K562 (cell line): ENCODE measurements around the gene DROSHA. TPM values are rescaled to one million over a fixed set of nuclear protein-coding genes. Genes with fewer than 3 reads are reported as not detected.

Experiments used
- ATAC-seq: fragments of 200-7000 bp; cut with Tn5 transposase; 3 replicates; pipeline ENCODE4 v1.9.1; 2020; ENCODE audit warnings: moderate library complexity
- BruUV-seq: library from RNA; stranded (reverse); fragments of 400-500 nt; replicated peaks from 2 replicates; lab custom pipeline; 2021; lab: Mats Ljungman, UMichigan
- CTCF ChIA-PET: fragments of 300-600 bp; formaldehyde crosslinking; extraction: SDS; loops from one replicate; lab custom pipeline; 2021; ENCODE audit warnings: low intra/inter-chr PET ratio; lab: Yijun Ruan, JAX
- POLR2A ChIA-PET: fragments of 300-600, 350-650 bp; sonication (Branson Sonifier 250); formaldehyde crosslinking; extraction: SDS; loops from one replicate; lab custom pipeline; 2021; ENCODE audit warnings: antibody characterized with exemption, inconsistent platforms; lab: Yijun Ruan, JAX
- DNase-seq, 4 experiments: peaks; one replicate each; pipeline versions ENCODE4 v3.0.0 to v3.0.0-alpha.2; 2011 to 2018; ENCODE audit warnings: low spot score in 3 of 4, mixed read lengths in 3 of 4; ENCODE audit errors: extremely low read depth in 1 of 4
- FAIRE-seq: peaks from 2 replicates; lab custom pipeline; 2011; peaks lifted over from hg19 to GRCh38; lab: Jason Lieb, UNC
- H2AFZ ChIP-seq: 2 replicates; pipeline ENCODE4 v1.6.0; 2011; ENCODE audit warnings: low read depth, low read length, control low read depth, inconsistent platforms
- H3K27ac ChIP-seq: fragments of 200-600 bp; 3 replicates; pipeline ENCODE4 v1.8.0; 2011; ENCODE audit warnings: low read depth, mild to moderate bottlenecking, control low read depth, inconsistent platforms, low read length, moderate library complexity, mixed read lengths; ENCODE audit errors: extremely low read depth
- H3K27me3 ChIP-seq, 2 experiments: fragments of 300-600 bp in 1 of 2; 2 replicates in 1 of 2; 3 replicates in 1 of 2; pipeline versions ENCODE4 v1.6.0 to v1.8.0; 2011; ENCODE audit warnings: inconsistent platforms in 2 of 2, low read length in 2 of 2, mild to moderate bottlenecking in 1 of 2, mixed read lengths in 1 of 2, moderate library complexity in 1 of 2; ENCODE audit not compliant: control insufficient read depth in 2 of 2, insufficient read depth in 2 of 2
- H3K36me3 ChIP-seq: fragments of 300-600 bp; 3 replicates; pipeline ENCODE4 v1.8.0; 2011; ENCODE audit warnings: mild to moderate bottlenecking, low read length, inconsistent platforms; ENCODE audit not compliant: control insufficient read depth, insufficient read depth
- H3K4me1 ChIP-seq, 2 experiments: fragments of 200-600 bp in 1 of 2; replicated peaks in 1 of 2; 2 replicates in 1 of 2; 3 replicates in 1 of 2; pipeline versions ENCODE4 v1.5.1 to v1.8.0; 2011; ENCODE audit warnings: inconsistent platforms in 2 of 2, low read length in 2 of 2, mild to moderate bottlenecking in 1 of 2, mixed read lengths in 1 of 2, moderate library complexity in 1 of 2; ENCODE audit not compliant: control insufficient read depth in 2 of 2, insufficient read depth in 2 of 2
- H3K4me2 ChIP-seq: 2 replicates; pipeline ENCODE4 v1.6.1; 2011; ENCODE audit warnings: low read length, control low read depth, inconsistent platforms, mixed read lengths; ENCODE audit not compliant: insufficient read depth
- H3K4me3 ChIP-seq: fragments of 200-600 bp; sonication (generic), shearing (Covaris generic); 2 replicates; pipeline ENCODE4 v1.5.1; 2016; ENCODE audit warnings: control low read depth, inconsistent platforms
- H3K79me2 ChIP-seq: fragments of 200-600 bp; 3 replicates; pipeline ENCODE4 v1.8.0; 2011; ENCODE audit warnings: low read length, inconsistent platforms; ENCODE audit not compliant: control insufficient read depth, insufficient read depth
- H3K9ac ChIP-seq, 2 experiments: 2 replicates each; pipeline versions ENCODE4 v1.6.0 to v1.6.1; 2011; ENCODE audit warnings: low read depth in 2 of 2, low read length in 2 of 2, control low read depth in 1 of 2, inconsistent platforms in 1 of 2, mild to moderate bottlenecking in 1 of 2, mixed read lengths in 1 of 2; ENCODE audit not compliant: insufficient read depth in 1 of 2
- H3K9me1 ChIP-seq: one replicate; pipeline ENCODE4 v1.6.0; 2011; ENCODE audit warnings: inconsistent platforms, mild to moderate bottlenecking, low read length, moderate library complexity; ENCODE audit not compliant: control insufficient read depth, insufficient read depth
- H3K9me3 ChIP-seq: replicated peaks from 2 replicates; pipeline ENCODE4 v1.5.1; 2011; ENCODE audit warnings: low read depth, low read length, inconsistent platforms; ENCODE audit not compliant: control insufficient read depth, insufficient read depth
- H4K20me1 ChIP-seq: replicated peaks from 2 replicates; pipeline ENCODE4 v1.6.1; 2011; ENCODE audit warnings: low read length, inconsistent platforms, mixed read lengths; ENCODE audit not compliant: control insufficient read depth, insufficient read depth
- ATF6 ChIP-seq: sonication (generic); formaldehyde crosslinking; IDR thresholded peaks from 2 replicates; pipeline ENCODE4 v1.4.0; 2020; ENCODE audit warnings: mild to moderate bottlenecking, missing genetic modification reagents
- CAMTA2 ChIP-seq: fragments of 250-450 bp; sonication (Bioruptor Pico); conservative IDR thresholded peaks from 2 replicates; pipeline ENCODE4 v1.5.1; 2022
- CHCHD3 ChIP-seq: fragments of 250-450 bp; sonication (Bioruptor Pico); IDR thresholded peaks from 2 replicates; pipeline ENCODE4 v2.1.2; 2022; ENCODE audit warnings: mild to moderate bottlenecking
- CLOCK ChIP-seq: fragments of 250-450 bp; sonication (Bioruptor Pico); IDR thresholded peaks from 2 replicates; pipeline ENCODE4 v1.4.0; 2020; ENCODE audit warnings: mild to moderate bottlenecking, moderate library complexity, borderline replicate concordance
- GTF2A2 ChIP-seq: IDR thresholded peaks from 2 replicates; pipeline ENCODE4 v1.6.1; 2016; ENCODE audit warnings: mild to moderate bottlenecking, missing genetic modification characterization, missing compliant biosample characterization
- IRF2 ChIP-seq: sonication (generic); formaldehyde crosslinking; IDR thresholded peaks from 2 replicates; pipeline ENCODE4 v1.8.1; 2022; ENCODE audit warnings: mild to moderate bottlenecking, missing genetic modification reagents
- MBD2 ChIP-seq: sonication (generic); IDR thresholded peaks from 2 replicates; pipeline ENCODE4 v1.6.1; 2016; ENCODE audit warnings: low read depth, borderline replicate concordance
- PTBP1 ChIP-seq: fragments of 200-400 bp; formaldehyde crosslinking; IDR thresholded peaks from 2 replicates; pipeline ENCODE4 v1.6.1; 2017; ENCODE audit warnings: low read depth, low read length
- RBM39 ChIP-seq: fragments of 200-400 bp; formaldehyde crosslinking; optimal IDR thresholded peaks from 2 replicates; pipeline ENCODE3; 2018; ENCODE audit warnings: low read depth, low read length
- RUNX1 ChIP-seq: sonication (generic); IDR thresholded peaks from 2 replicates; pipeline ENCODE4 v1.6.1; 2016; ENCODE audit warnings: antibody characterized with exemption, low read depth
- SLC30A9 ChIP-seq: fragments of 250-450 bp; sonication (Bioruptor Pico); IDR thresholded peaks from 2 replicates; pipeline ENCODE4 v1.8.0; 2022; ENCODE audit warnings: mild to moderate bottlenecking, moderate library complexity
- SREBF2 ChIP-seq: sonication (generic); formaldehyde crosslinking; IDR thresholded peaks from 2 replicates; pipeline ENCODE4 v1.4.0; 2020; ENCODE audit warnings: mild to moderate bottlenecking, missing genetic modification reagents
- ZNF239 ChIP-seq: fragments of 250-450 bp; sonication (Bioruptor Pico); IDR thresholded peaks from 2 replicates; pipeline ENCODE4 v1.4.0; 2020; ENCODE audit warnings: mild to moderate bottlenecking
- ZNF444 ChIP-seq: fragments of 250-450 bp; sonication (Bioruptor Pico); IDR thresholded peaks from 2 replicates; pipeline ENCODE4 v1.4.0; 2020; ENCODE audit warnings: mild to moderate bottlenecking, moderate library complexity
- ZNF764 ChIP-seq: fragments of 250-450 bp; sonication (Bioruptor Pico); IDR thresholded peaks from 2 replicates; pipeline ENCODE4 v1.4.0; 2020; ENCODE audit warnings: low read depth, mild to moderate bottlenecking, moderate library complexity
- ZNF785 ChIP-seq: fragments of 250-450 bp; sonication (Bioruptor Pico); IDR thresholded peaks from 2 replicates; pipeline ENCODE4 v1.4.0; 2020; ENCODE audit warnings: mild to moderate bottlenecking
- WGBS: fragments of 100-300 bp; shearing (Covaris generic); methylation state at CpG from one replicate; pipeline ENCODE4 v1.1.6; 2016; ENCODE audit warnings: low coverage, mixed read lengths; ENCODE audit not compliant: insufficient coverage; ENCODE audit errors: missing lambda C conversion rate; 5-methylcytosine and 5-hydroxymethylcytosine counted together
- in situ Hi-C: fragments of 300-500 bp; cut with MboI; formaldehyde crosslinking; loops from 4 replicates; pipeline ENCODE4 v1.15.0; 2018; ENCODE audit warnings: inconsistent platforms, mixed read lengths
- intact Hi-C: fragments of 100-400 bp; cut with micrococcal nuclease; formaldehyde crosslinking; loops from 2 replicates; pipeline ENCODE4 v1.14.2; 2022
- polyA plus RNA-seq, 8 experiments: library from polyadenylated mRNA; depleted of rRNA in 4 of 8; stranded (reverse) in 5 of 8; unstranded in 3 of 8; fragments of >200 nt; fragmentation: Nextera tagmentation in 2 of 8; fragmentation: Illumina TruSeq in 1 of 8; extraction: Ambion mirVana in 2 of 8; extraction: Trizol in 1 of 8; gene quantifications; 2 replicates each; pipeline versions ENCODE4 v1.2.1 to v1.2.3, GENCODE V29; 2011 to 2014; ENCODE audit warnings: inconsistent platforms in 1 of 8, missing spikeins in 1 of 8
- total RNA-seq, 7 experiments: library from RNA; depleted of rRNA in 6 of 7; stranded (reverse); fragments of >200 nt in 6 of 7; fragmentation: Illumina TruSeq in 2 of 7; extraction: Trizol in 2 of 7; gene quantifications; 2 replicates each; pipeline versions ENCODE4 v1.2.1 to v1.2.3, GENCODE V29; 2011 to 2021; ENCODE audit warnings: low replicate concordance in 1 of 7
- TF ChIP-seq, protein P1 (sequence below): fragments of 450-650 bp; formaldehyde crosslinking; IDR thresholded peaks from 2 replicates; pipeline ENCODE4 v1.4.0; 2020; ENCODE audit warnings: mild to moderate bottlenecking, moderate library complexity

DROSHA gene
- total and polyA plus RNA-seq, 9 of the 15 experiments (the other 6 are each of a cell fraction or from before 2014, with no cell fraction given): 52.5 to 109 (median 68.9) TPM

DNA sequence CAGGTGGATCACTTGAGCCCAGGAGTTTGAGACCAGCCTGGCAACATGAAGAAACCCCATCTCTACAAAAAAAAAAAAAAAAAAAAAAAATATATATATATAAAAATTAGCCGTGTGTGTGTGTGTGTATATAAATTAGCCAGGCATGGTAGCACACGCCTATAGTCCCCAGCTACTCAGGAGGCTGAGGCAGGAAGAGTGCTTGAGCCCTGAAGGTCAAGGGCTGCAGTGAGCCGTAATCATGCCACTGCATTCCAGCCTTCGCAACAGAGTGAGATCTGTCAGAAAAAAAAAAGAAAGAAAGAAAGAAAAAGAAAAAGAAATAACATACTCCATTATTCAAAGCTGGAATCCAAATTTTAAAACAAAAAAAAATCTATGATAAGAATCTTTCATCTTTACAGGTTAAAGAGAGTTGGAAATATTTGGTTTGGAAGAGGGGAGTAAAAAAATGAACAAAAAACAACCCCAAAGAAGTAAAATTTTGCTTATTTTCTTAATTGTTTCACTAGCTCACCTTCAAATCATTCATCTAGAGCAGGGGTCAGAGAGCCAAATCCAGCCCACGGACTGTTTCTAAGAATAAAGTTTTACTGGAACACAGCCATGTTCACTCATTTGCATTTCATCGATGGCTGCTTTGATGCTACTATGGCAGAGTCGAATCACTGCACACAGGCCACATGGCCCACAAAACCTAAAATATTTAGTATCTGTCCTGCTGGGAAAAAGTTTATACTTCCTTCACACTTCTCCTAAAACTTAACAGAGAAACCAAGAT, 109.9 kb downstream of the DROSHA start:
- H3K4me1 ChIP-seq: no peaks in the 10 kb centered on the region
- peaks cover 83% of the 10 kb centered on the region for H3K36me3 ChIP-seq
- H4K20me1 ChIP-seq: no peaks in the 10 kb centered on the region
- DNase-seq (no peak), ATAC-seq (no peak), FAIRE-seq (no peak)
- 78% methylated on average over 6 of the region's 7 CpGs for WGBS
- no peak overlapping the region for H3K27ac ChIP-seq
- no peaks in the 10 kb centered on the region for H3K9me1 ChIP-seq
- in situ Hi-C loops (no loop called here), intact Hi-C loops (no loop called here)
- ChIA-PET POLR2A (interaction anchor here (1.2 kb wide), 1 partner anchor 37 kb away, joined by 5 read pairs; no protein-coding TSS in a partner anchor), CTCF (no interaction called here)
- H2AFZ ChIP-seq: no peak overlapping the region
- H3K4me2 ChIP-seq: no peak overlapping the region
- no peak overlapping the region for H3K4me3 ChIP-seq
- no peaks in the 10 kb centered on the region for H3K79me2 ChIP-seq
- H3K9ac ChIP-seq: no peak overlapping the region
- TF ChIP-seq RUNX1 (no peak), ZNF764 (no peak), ATF6 (CRISPR knock-in tag) (no peak), ZNF239 (no peak), ZNF444 (no peak), RBM39 (no peak), ZNF785 (CRISPR knock-in tag) (no peak), GTF2A2 (tag) (no peak), IRF2 (CRISPR knock-in tag) (no peak), CAMTA2 (CRISPR knock-in tag) (no peak), CHCHD3 (CRISPR knock-in tag) (no peak), MBD2 (no peak), CLOCK (no peak), SLC30A9 (CRISPR knock-in tag) (no peak), PTBP1 (no peak), SREBF2 (CRISPR knock-in tag) (no peak)
- TF ChIP-seq, protein P1, sequence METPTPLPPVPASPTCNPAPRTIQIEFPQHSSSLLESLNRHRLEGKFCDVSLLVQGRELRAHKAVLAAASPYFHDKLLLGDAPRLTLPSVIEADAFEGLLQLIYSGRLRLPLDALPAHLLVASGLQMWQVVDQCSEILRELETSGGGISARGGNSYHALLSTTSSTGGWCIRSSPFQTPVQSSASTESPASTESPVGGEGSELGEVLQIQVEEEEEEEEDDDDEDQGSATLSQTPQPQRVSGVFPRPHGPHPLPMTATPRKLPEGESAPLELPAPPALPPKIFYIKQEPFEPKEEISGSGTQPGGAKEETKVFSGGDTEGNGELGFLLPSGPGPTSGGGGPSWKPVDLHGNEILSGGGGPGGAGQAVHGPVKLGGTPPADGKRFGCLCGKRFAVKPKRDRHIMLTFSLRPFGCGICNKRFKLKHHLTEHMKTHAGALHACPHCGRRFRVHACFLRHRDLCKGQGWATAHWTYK (CRISPR knock-in tag): no peak
- no TSS peak for BruUV-seq
- no peaks in the 10 kb centered on the region for H3K9me3 ChIP-seq
- H3K27me3 ChIP-seq: no peaks in the 10 kb centered on the region
